ENCODE measurements around the gene CLDN18. TPM values are rescaled to one million over a fixed set of nuclear protein-coding genes. Genes with fewer than 3 reads are reported as not detected.

The CLDN18 gene
- total RNA-seq, 1 experiment from 2014 or later: 0.13 TPM

- H3K27ac Mint-ChIP-seq: no peak overlapping the region
- TF ChIP-seq USF2 (CRISPR knock-in tag; IDR thresholded peaks at IDR 0.05) (no peak), IRF1 (CRISPR knock-in tag; IDR thresholded peaks at IDR 0.05) (no peak), E2F5 (CRISPR knock-in tag; IDR thresholded peaks at IDR 0.05) (no peak), GTF2I (CRISPR knock-in tag; conservative IDR thresholded peaks at IDR 0.05) (no peak), EMX1 (CRISPR knock-in tag; IDR thresholded peaks at IDR 0.05) (no peak), NFE2L1 (CRISPR knock-in tag; IDR thresholded peaks at IDR 0.05) (no peak), ELF4 (CRISPR knock-in tag; IDR thresholded peaks at IDR 0.05; ENCODE audit: low read depth) (no peak), MYBL2 (CRISPR knock-in tag; IDR thresholded peaks at IDR 0.05) (no peak), E2F4 (CRISPR knock-in tag; IDR thresholded peaks at IDR 0.05; ENCODE audit: borderline replicate concordance, low read depth) (no peak), JUN (CRISPR knock-in tag; IDR thresholded peaks at IDR 0.05) (no peak), SP1 (CRISPR knock-in tag; conservative IDR thresholded peaks at IDR 0.05) (no peak), TEAD4 (CRISPR knock-in tag; IDR thresholded peaks at IDR 0.05) (no peak)
- TF ChIP-seq, protein P1, sequence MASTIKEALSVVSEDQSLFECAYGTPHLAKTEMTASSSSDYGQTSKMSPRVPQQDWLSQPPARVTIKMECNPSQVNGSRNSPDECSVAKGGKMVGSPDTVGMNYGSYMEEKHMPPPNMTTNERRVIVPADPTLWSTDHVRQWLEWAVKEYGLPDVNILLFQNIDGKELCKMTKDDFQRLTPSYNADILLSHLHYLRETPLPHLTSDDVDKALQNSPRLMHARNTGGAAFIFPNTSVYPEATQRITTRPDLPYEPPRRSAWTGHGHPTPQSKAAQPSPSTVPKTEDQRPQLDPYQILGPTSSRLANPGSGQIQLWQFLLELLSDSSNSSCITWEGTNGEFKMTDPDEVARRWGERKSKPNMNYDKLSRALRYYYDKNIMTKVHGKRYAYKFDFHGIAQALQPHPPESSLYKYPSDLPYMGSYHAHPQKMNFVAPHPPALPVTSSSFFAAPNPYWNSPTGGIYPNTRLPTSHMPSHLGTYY (CRISPR knock-in tag; IDR thresholded peaks at IDR 0.05): no peak
- TF ChIP-seq, protein P2, sequence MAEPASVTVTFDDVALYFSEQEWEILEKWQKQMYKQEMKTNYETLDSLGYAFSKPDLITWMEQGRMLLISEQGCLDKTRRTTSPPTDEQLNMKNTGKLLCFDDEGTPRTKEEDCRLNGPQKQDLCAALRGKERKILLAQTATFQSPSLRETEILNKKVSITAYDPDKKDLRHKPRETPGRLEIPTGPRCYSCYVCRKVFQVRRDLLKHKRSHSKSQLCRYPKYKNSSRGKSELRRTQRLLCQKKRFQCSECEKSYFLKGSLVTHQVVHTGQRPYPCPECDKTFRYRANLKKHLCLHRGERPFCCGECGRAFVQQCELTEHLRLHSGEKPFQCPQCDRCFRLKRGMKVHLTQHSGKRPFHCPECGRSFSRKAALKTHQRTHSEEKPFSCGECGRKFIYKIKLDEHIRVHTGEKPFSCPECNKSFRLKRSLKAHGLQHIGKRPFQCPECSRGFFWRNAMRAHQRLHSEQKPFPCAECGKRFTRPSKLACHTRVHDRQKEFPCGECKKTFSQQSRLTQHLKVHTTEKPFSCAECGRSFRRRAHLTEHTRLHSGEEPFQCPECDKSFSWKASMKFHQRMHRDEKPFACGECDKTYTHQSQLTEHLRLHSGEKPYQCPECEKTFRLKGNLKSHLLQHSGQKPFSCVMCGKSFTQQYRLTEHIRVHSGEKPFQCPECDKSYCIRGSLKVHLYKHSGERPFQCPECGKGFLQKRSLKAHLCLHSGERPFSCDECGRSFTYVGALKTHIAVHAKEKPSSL (CRISPR knock-in tag; conservative IDR thresholded peaks at IDR 0.05): no peak
- H3K9me3 Mint-ChIP-seq: peaks cover 12% of the 10 kb centered on the region
- ChIA-PET POLR2A (no interaction called here), CTCF (no interaction called here)
- no peaks in the 10 kb centered on the region for H3K4me1 Mint-ChIP-seq
- peaks cover 8% of the 10 kb centered on the region for H3K36me3 Mint-ChIP-seq
- H3K4me3 Mint-ChIP-seq: no peak overlapping the region
- ATAC-seq (no peak), DNase-seq (ENCODE audit: low spot score) (no peak)
- peaks cover 2% of the 10 kb centered on the region; the same call in 1 of the 2 replicates for H3K27me3 Mint-ChIP-seq (ENCODE audit: low read depth)
Observed at GRCh38 chr3:137978328-137978727, 31.6 kb upstream of the CLDN18 start.

DNA sequence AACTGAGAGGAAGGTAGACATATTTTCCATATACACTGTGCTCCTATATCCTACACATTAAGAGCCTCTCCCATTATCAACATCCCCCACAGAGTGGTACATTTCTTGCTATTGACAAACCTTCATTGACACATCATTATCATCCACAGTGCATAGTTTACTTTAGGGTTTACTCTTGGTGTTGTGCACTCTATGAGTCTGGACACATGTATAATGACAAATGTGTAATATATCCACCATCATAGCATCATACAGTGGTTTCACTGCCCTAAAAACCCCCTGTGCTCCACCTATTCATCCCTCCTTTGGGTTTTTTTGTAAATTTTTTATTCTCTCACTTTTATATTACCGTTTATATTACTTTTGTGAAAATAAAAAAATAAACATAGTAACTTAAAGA is 22.2 kb upstream of the CLDN18 start:
- H3K4me3 Mint-ChIP-seq: no peak overlapping the region
- DNase-seq (ENCODE audit: low spot score): no peak
- peaks cover 4% of the 10 kb centered on the region; the same call in 1 of the 2 replicates for H3K9me3 Mint-ChIP-seq
- CTCF ChIA-PET: no interaction called here
- POLR2A ChIA-PET: no interaction called here
- no peak for ATAC-seq
- H3K27me3 Mint-ChIP-seq (ENCODE audit: low read depth): no peaks in the 10 kb centered on the region; the same call in 1 of the 2 replicates
- H3K4me1 Mint-ChIP-seq: no peaks in the 10 kb centered on the region
- no peaks in the 10 kb centered on the region for H3K36me3 Mint-ChIP-seq
- H3K27ac Mint-ChIP-seq: no peak overlapping the region
- TF ChIP-seq ATF2 (CRISPR knock-in tag; IDR thresholded peaks at IDR 0.05; ENCODE audit: borderline replicate concordance, low read depth) (no peak), MLX (CRISPR knock-in tag; IDR thresholded peaks at IDR 0.05) (no peak), TCF7 (CRISPR knock-in tag; IDR thresholded peaks at IDR 0.05; ENCODE audit: low read depth) (no peak), ZNF138 (CRISPR knock-in tag; conservative IDR thresholded peaks at IDR 0.05) (no peak), SMAD3 (CRISPR knock-in tag; IDR thresholded peaks at IDR 0.05; ENCODE audit: borderline replicate concordance) (no peak), HMGXB4 (CRISPR knock-in tag; IDR thresholded peaks at IDR 0.05) (no peak), JUN (CRISPR knock-in tag; IDR thresholded peaks at IDR 0.05) (no peak), ZSCAN18 (CRISPR knock-in tag; IDR thresholded peaks at IDR 0.05) (no peak), CREB1 (CRISPR knock-in tag; IDR thresholded peaks at IDR 0.05) (no peak), ZNF423 (CRISPR knock-in tag; IDR thresholded peaks at IDR 0.05) (no peak), ETV6 (CRISPR knock-in tag; IDR thresholded peaks at IDR 0.05) (no peak)
